Common myeloid progenitor, CD34-positive (primary cell): ENCODE results near the gene SLC16A7.

Experiments used
- CTCF ChIA-PET: fragments of 350-600 bp; sonication (Branson Sonifier 250); formaldehyde crosslinking; loops from one replicate; lab custom pipeline; 2021; ENCODE audit warnings: antibody characterized with exemption; lab: Charles Lee
- POLR2A ChIA-PET: fragments of 350-600 bp; sonication (Branson Sonifier 250); formaldehyde crosslinking; loops from one replicate; lab custom pipeline; 2021; ENCODE audit warnings: antibody characterized with exemption; lab: Charles Lee
- DNase-seq, 3 donors: peaks; one replicate each; pipeline versions ENCODE4 v3.0.0 to v3.0.0-alpha.2; 2013
- H3K27ac ChIP-seq, 2 experiments: 1 replicate in 1 of 2; 2 replicates in 1 of 2; pipeline ENCODE4 v1.7.0; 2013; ENCODE audit warnings: inconsistent platforms in 2 of 2, low read length in 2 of 2, mild to moderate bottlenecking in 2 of 2, low read depth in 1 of 2, moderate library complexity in 1 of 2; ENCODE audit not compliant: severe bottlenecking in 2 of 2, insufficient read depth in 1 of 2, poor library complexity in 1 of 2
- H3K27me3 ChIP-seq, 5 experiments: replicated peaks in 2 of 5; 1 replicate in 3 of 5; 2 replicates in 2 of 5; pipeline versions ENCODE4 v1.6.1 to v1.7.0; 2013; ENCODE audit warnings: low read length in 4 of 5, mild to moderate bottlenecking in 2 of 5, moderate library complexity in 2 of 5, inconsistent platforms in 1 of 5; ENCODE audit not compliant: insufficient read depth in 5 of 5, control insufficient read depth in 4 of 5
- H3K36me3 ChIP-seq, 4 experiments: 1 replicate in 2 of 4; 2 replicates in 2 of 4; pipeline versions ENCODE4 v1.6.1 to v1.7.0; 2013; ENCODE audit warnings: low read length in 3 of 4, control low read depth in 1 of 4, mild to moderate bottlenecking in 1 of 4; ENCODE audit not compliant: control insufficient read depth in 4 of 4, insufficient read depth in 4 of 4
- H3K4me1 ChIP-seq, 4 experiments: 1 replicate in 3 of 4; 2 replicates in 1 of 4; pipeline versions ENCODE4 v1.6.1 to v1.7.1; 2013; ENCODE audit warnings: low read length in 3 of 4, mild to moderate bottlenecking in 3 of 4, control low read depth in 1 of 4, inconsistent platforms in 1 of 4, moderate library complexity in 1 of 4; ENCODE audit not compliant: control insufficient read depth in 4 of 4, insufficient read depth in 4 of 4; ENCODE audit errors: control extremely low read depth in 1 of 4
- H3K4me3 ChIP-seq, 7 experiments: 1 replicate in 4 of 7; 2 replicates in 3 of 7; pipeline versions ENCODE4 v1.5.1 to v1.7.0; 2013; ENCODE audit warnings: mild to moderate bottlenecking in 7 of 7, low read length in 6 of 7, moderate library complexity in 6 of 7, inconsistent platforms in 2 of 7, low read depth in 2 of 7, control low read depth in 1 of 7; ENCODE audit not compliant: insufficient read depth in 4 of 7, control insufficient read depth in 1 of 7; ENCODE audit errors: extremely low read depth in 1 of 7
- H3K9me3 ChIP-seq, 5 experiments: 1 replicate in 4 of 5; 2 replicates in 1 of 5; pipeline versions ENCODE4 v1.6.1 to v1.7.1; 2013; ENCODE audit warnings: low read length in 4 of 5, mild to moderate bottlenecking in 2 of 5, inconsistent platforms in 1 of 5, low read depth in 1 of 5, moderate library complexity in 1 of 5; ENCODE audit not compliant: control insufficient read depth in 4 of 5, insufficient read depth in 2 of 5; ENCODE audit errors: control extremely low read depth in 1 of 5
- WGBS: methylation state at CpG from one replicate; pipeline ENCODE4 v1.1.5; 2013; ENCODE audit not compliant: insufficient coverage; 5-methylcytosine and 5-hydroxymethylcytosine counted together

The SLC16A7 gene

GRCh38 chr12:59780605-59781135 is 184.8 kb downstream of the SLC16A7 start:
- ChIA-PET POLR2A (no interaction called here), CTCF (no interaction called here)
- Histone ChIP-seq H3K27me3 (no peaks in the 10 kb centered on the region), H3K27ac (no peak overlapping the region), H3K4me3 (no peak overlapping the region), H3K36me3 (peaks cover 0 to 6% (median 1%) of the 10 kb centered on the region in 4 experiments), H3K4me1 (no peaks in the 10 kb centered on the region), H3K9me3 (no peaks in the 10 kb centered on the region)
- WGBS = no CpG with 5 or more reads among the region's 3 CpGs
- peak; percentile 14 to 35 (median 22) for DNase-seq

GRCh38 chr12:59787610-59788009 is 191.8 kb downstream of the SLC16A7 start:
- H3K27me3 ChIP-seq = no peaks in the 10 kb centered on the region
- H3K27ac ChIP-seq = no peak overlapping the region
- CTCF ChIA-PET = interaction anchor here (0.8 kb wide), 1 partner anchor 192 kb away, joined by 3 read pairs; the partner anchor contains the start of gene SLC16A7
- no peak overlapping the region for H3K4me3 ChIP-seq
- no peaks in the 10 kb centered on the region for H3K4me1 ChIP-seq
- peaks cover 0 to 7% (median 1%) of the 10 kb centered on the region in 4 experiments for H3K36me3 ChIP-seq
- DNase-seq = peak in 2 of 3 donors; percentile 69 to 83
- POLR2A ChIA-PET = no interaction called here
- H3K9me3 ChIP-seq = peaks cover 1 to 8% (median 8%) of the 10 kb centered on the region in 5 experiments
- 65% methylated on average over 2 of the region's 4 CpGs for WGBS

GRCh38 chr12:59792647-59793046 is 196.8 kb downstream of the SLC16A7 start:
- no peaks in the 10 kb centered on the region for H3K27me3 ChIP-seq
- H3K4me1 ChIP-seq = no peaks in the 10 kb centered on the region
- H3K4me3 ChIP-seq = no peak overlapping the region
- no peak for DNase-seq
- H3K27ac ChIP-seq = no peak overlapping the region
- ChIA-PET POLR2A (no interaction called here), CTCF (no interaction called here)
- H3K36me3 ChIP-seq = peaks cover 0 to 7% (median 1%) of the 10 kb centered on the region in 4 experiments
- 100% methylated on average over 1 of the region's 1 CpG for WGBS
- peaks cover 4 to 38% (median 18%) of the 10 kb centered on the region in 5 experiments for H3K9me3 ChIP-seq

GRCh38 chr12:59803735-59804134 is 207.9 kb downstream of the SLC16A7 start:
- Histone ChIP-seq H3K27ac (no peak overlapping the region), H3K36me3 (no peaks in the 10 kb centered on the region), H3K9me3 (peaks cover 0 to 7% (median 0%) of the 10 kb centered on the region in 5 experiments), H3K4me3 (peak overlapping the region in 2 of 7 experiments; percentile 30 to 57), H3K4me1 (no peaks in the 10 kb centered on the region), H3K27me3 (no peaks in the 10 kb centered on the region)
- POLR2A ChIA-PET = no interaction called here
- WGBS = 86% methylated on average over 1 of the region's 1 CpG
- CTCF ChIA-PET = no interaction called here
- no peak for DNase-seq

- ChIA-PET POLR2A (no interaction called here), CTCF (interaction anchor here (0.7 to 3.0 kb wide), 10 partner anchors 8 to 408 kb away, joined by 3 to 11 read pairs (median 4); no protein-coding TSS in a partner anchor)
- no CpG with 5 or more reads among the region's 3 CpGs for WGBS
- H3K9me3 ChIP-seq = no peaks in the 10 kb centered on the region
- no peak overlapping the region for H3K4me3 ChIP-seq
- H3K27me3 ChIP-seq = no peaks in the 10 kb centered on the region
- no peaks in the 10 kb centered on the region for H3K4me1 ChIP-seq
- DNase-seq = peak; percentile 45 to 70 (median 69)
- no peaks in the 10 kb centered on the region for H3K36me3 ChIP-seq
- H3K27ac ChIP-seq = no peak overlapping the region
Observed at GRCh38 chr12:59808317-59808910, 212.6 kb downstream of the SLC16A7 start.

GRCh38 chr12:59811991-59812390 is 216.2 kb downstream of the SLC16A7 start:
- Histone ChIP-seq H3K36me3 (no peaks in the 10 kb centered on the region), H3K27ac (no peak overlapping the region), H3K4me3 (no peak overlapping the region), H3K27me3 (no peaks in the 10 kb centered on the region), H3K4me1 (no peaks in the 10 kb centered on the region), H3K9me3 (peaks cover 0 to 3% (median 0%) of the 10 kb centered on the region in 5 experiments)
- ChIA-PET CTCF (interaction anchor here (1.0 to 1.5 kb wide), 2 partner anchors 9 to 118 kb away, joined by 3 to 5 read pairs; no protein-coding TSS in a partner anchor), POLR2A (interaction anchor here (0.6 kb wide), 1 partner anchor 177 kb away, joined by 3 read pairs; no protein-coding TSS in a partner anchor)
- 97% methylated on average over 14 of the region's 14 CpGs for WGBS
- DNase-seq = no peak

- ChIA-PET CTCF (interaction anchor here (1.0 to 1.5 kb wide), 2 partner anchors 9 to 117 kb away, joined by 3 to 5 read pairs; no protein-coding TSS in a partner anchor), POLR2A (interaction anchor here (0.7 kb wide), 1 partner anchor 17 kb away, joined by 3 read pairs; no protein-coding TSS in a partner anchor)
- 100% methylated on average over 4 of the region's 7 CpGs for WGBS
- H3K4me3 ChIP-seq = no peak overlapping the region
- DNase-seq = no peak
- no peaks in the 10 kb centered on the region for H3K36me3 ChIP-seq
- no peaks in the 10 kb centered on the region for H3K4me1 ChIP-seq
- H3K27ac ChIP-seq = no peak overlapping the region
- H3K9me3 ChIP-seq = peaks cover 0 to 8% (median 0%) of the 10 kb centered on the region in 5 experiments
- H3K27me3 ChIP-seq = no peaks in the 10 kb centered on the region
Observed at GRCh38 chr12:59812716-59813115, 216.9 kb downstream of the SLC16A7 start.
